ENCODE measurements around the gene MMP15.
A peak's percentile ranks its signal among the peaks of the same experiment; 100 is the strongest.
"Not testable (repeated sequence)": the region's sequence is repeated elsewhere in the genome, so short reads cannot be mapped to it uniquely, and the experiment has no call there.

Gene MMP15
- 0.39 to 2.4 (median 0.80) reads per million in 18 experiments for total RNA-seq

- peak; percentile 19 to 47 for DNase-seq
Measured at GRCh38 chr16:58025351-58026138, at the start of gene MMP15. MMP15 (plus strand) TSS chr16:58025754; CDS start chr16:58026351, 597 bp downstream.

GRCh38 chr16:57976331-57976796 is 49.2 kb upstream of the MMP15 start:
- DNase-seq, result no peak

GRCh38 chr16:57977418-57978069 is 48.0 kb upstream of the MMP15 start:
- DNase-seq, result no peak

- DNase-seq, result not testable (repeated sequence)
Measured at GRCh38 chr16:57978070-57978465, 47.5 kb upstream of the MMP15 start.

- DNase-seq, result no peak
Measured at GRCh38 chr16:57979006-57979585, 46.5 kb upstream of the MMP15 start.

- no peak for DNase-seq
Measured at GRCh38 chr16:57981636-57982035, 43.9 kb upstream of the MMP15 start.

GRCh38 chr16:57982385-57982784 is 43.2 kb upstream of the MMP15 start:
- DNase-seq, result no peak

GRCh38 chr16:57984443-57985203 is 40.9 kb upstream of the MMP15 start:
- peak; percentile 44 to 58 for DNase-seq

- DNase-seq, result no peak
Measured at GRCh38 chr16:57985204-57986181, 40.1 kb upstream of the MMP15 start.

- DNase-seq, result no peak
Measured at GRCh38 chr16:57986196-57986595, 39.4 kb upstream of the MMP15 start.

GRCh38 chr16:57987441-57988177 is 37.9 kb upstream of the MMP15 start:
- DNase-seq, result no peak

- DNase-seq, result no peak
Measured at GRCh38 chr16:57988929-57989328, 36.6 kb upstream of the MMP15 start.

GRCh38 chr16:57991551-57992059 is 33.9 kb upstream of the MMP15 start:
- no peak for DNase-seq

GRCh38 chr16:57992084-57992483 is 33.5 kb upstream of the MMP15 start:
- no peak for DNase-seq

- no peak for DNase-seq
Measured at GRCh38 chr16:57993438-57993837, 32.1 kb upstream of the MMP15 start.

GRCh38 chr16:57993897-57994296 is 31.7 kb upstream of the MMP15 start:
- DNase-seq, result no peak

- no peak for DNase-seq
Measured at GRCh38 chr16:57994361-57994760, 31.2 kb upstream of the MMP15 start.

GRCh38 chr16:57994778-57995177 is 30.8 kb upstream of the MMP15 start:
- DNase-seq, result peak; percentile 76 to 82

- DNase-seq, result no peak
Measured at GRCh38 chr16:57995721-57996405, 29.7 kb upstream of the MMP15 start.

Data from inflammatory macrophage (primary cell).